ENCODE data around the gene TRIM29. TPM values are rescaled to one million over a fixed set of nuclear protein-coding genes. Genes with fewer than 3 reads are reported as not detected.

TRIM29 gene
- total RNA-seq, 1 donor from 2014 or later, result 729 TPM

DNA sequence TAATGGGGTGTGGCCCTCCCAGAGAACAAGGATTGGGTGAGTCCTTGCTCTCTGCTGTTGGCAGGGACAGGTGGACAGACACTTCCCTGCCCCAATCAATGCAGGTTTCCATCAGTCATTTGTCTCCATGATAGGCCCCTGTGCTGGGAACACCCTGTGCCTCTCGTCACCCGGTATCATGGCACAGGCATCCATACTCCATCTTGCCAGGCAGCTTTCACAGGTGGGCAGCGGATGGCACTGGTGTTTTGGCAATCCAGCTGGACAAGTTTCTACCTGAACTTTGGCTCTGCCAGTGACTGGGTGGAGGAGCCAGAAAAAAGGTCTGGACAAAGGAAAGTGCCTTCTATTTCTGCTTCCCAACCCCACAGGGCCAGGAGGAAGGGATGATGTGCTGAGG is 47.5 kb downstream of the TRIM29 start:
- no peaks in the 10 kb centered on the region for H3K9me3 ChIP-seq
- DNase-seq (ENCODE audit: extremely low spot score in 2 of 2), result no peak
- H3K4me3 ChIP-seq, result no peak overlapping the region
- H3K4me1 ChIP-seq, result peaks cover 21% of the 10 kb centered on the region
- no peak for TF ChIP-seq POLR2AphosphoS5 (IDR thresholded peaks at IDR 0.05; ENCODE audit: insufficient read depth in 1 of 2, low read depth in 1 of 2)
- TF ChIP-seq, protein P1, sequence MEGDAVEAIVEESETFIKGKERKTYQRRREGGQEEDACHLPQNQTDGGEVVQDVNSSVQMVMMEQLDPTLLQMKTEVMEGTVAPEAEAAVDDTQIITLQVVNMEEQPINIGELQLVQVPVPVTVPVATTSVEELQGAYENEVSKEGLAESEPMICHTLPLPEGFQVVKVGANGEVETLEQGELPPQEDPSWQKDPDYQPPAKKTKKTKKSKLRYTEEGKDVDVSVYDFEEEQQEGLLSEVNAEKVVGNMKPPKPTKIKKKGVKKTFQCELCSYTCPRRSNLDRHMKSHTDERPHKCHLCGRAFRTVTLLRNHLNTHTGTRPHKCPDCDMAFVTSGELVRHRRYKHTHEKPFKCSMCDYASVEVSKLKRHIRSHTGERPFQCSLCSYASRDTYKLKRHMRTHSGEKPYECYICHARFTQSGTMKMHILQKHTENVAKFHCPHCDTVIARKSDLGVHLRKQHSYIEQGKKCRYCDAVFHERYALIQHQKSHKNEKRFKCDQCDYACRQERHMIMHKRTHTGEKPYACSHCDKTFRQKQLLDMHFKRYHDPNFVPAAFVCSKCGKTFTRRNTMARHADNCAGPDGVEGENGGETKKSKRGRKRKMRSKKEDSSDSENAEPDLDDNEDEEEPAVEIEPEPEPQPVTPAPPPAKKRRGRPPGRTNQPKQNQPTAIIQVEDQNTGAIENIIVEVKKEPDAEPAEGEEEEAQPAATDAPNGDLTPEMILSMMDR (IDR thresholded peaks at IDR 0.05), result no peak
- TF ChIP-seq POLR2A (IDR thresholded peaks at IDR 0.05), result no peak
- intact Hi-C loops (cut with DNase I), result no loop called here
- no peaks in the 10 kb centered on the region for H3K36me3 ChIP-seq
- no peak overlapping the region for H3K27ac ChIP-seq
- no peaks in the 10 kb centered on the region for H3K27me3 ChIP-seq

DNA sequence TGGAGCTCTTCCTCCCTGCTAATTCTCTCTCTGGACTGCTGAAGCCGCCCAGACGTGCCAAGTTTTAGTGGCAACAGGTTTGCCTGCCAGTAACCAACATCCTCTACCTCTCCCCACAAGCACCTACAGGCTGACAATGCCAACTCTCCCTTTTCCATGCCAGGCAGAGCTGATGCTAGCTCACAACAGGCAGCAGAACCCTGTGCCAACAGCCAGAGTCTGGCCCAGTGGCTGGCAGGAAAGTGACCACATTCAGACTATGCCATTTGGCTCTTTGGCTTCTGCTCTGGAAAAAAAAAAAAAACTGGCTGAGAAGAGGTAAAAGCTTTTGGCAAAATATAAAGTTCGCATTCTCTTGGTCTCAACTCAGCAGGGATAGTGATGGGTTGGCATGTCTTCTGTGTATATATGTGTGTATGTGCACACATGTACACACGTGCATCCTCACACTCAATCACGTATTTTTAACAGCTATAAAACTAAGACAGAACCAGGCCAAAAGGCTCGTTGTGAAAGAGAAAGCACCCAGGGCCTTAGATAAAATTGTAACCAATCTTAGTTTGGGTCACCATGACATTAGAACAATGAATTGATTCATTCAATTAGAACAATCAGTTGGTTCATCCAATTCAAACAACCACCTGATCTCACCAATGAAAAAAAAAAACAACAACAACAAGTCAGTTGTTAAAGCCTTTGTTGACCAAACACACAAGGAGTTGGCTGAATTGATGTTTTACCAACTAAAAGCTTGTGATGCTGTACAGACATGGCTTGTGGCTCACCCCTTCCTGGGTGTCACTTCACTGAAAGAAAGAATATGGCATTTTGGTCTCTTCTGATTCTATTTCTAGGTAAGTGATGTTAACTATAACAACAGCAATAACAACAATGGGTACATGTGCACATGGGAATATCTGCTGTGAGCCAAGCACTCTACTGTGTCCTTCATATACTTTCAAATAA is 48.6 kb downstream of the TRIM29 start:
- Histone ChIP-seq H3K27me3 (no peaks in the 10 kb centered on the region), H3K4me3 (no peak overlapping the region), H3K9me3 (no peaks in the 10 kb centered on the region), H3K36me3 (no peaks in the 10 kb centered on the region), H3K27ac (no peak overlapping the region), H3K4me1 (peaks cover 21% of the 10 kb centered on the region)
- no peak for DNase-seq (ENCODE audit: extremely low spot score in 2 of 2)
- TF ChIP-seq, protein P1 (IDR thresholded peaks at IDR 0.05), result no peak
- TF ChIP-seq POLR2A (IDR thresholded peaks at IDR 0.05) (no peak), POLR2AphosphoS5 (IDR thresholded peaks at IDR 0.05; ENCODE audit: insufficient read depth in 1 of 2, low read depth in 1 of 2) (no peak)
- intact Hi-C loops (cut with DNase I), result no loop called here

DNA sequence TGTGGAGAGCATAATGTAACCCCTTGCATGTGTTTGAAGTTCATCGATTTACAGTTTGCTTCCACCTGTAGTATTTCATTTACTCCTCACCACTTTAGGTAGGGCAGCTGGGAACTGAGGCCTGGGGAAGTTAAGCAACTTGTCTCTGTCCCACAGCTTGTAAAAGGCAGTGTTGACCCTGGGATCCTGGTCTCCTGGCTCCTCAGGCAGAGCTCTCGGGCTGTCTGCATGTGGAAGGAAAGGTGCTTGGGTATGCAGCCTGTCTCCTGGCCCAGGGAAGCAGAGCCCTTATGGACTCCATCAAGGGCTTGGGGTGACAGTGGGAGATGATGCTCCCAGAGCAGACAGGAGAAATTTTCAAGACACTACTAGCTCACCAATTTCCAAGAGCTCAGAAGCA is 49.9 kb downstream of the TRIM29 start:
- H3K36me3 ChIP-seq, result no peaks in the 10 kb centered on the region
- no peak for DNase-seq (ENCODE audit: extremely low spot score in 2 of 2)
- no peaks in the 10 kb centered on the region for H3K9me3 ChIP-seq
- H3K27me3 ChIP-seq, result no peaks in the 10 kb centered on the region
- no peak overlapping the region for H3K27ac ChIP-seq
- peaks cover 21% of the 10 kb centered on the region for H3K4me1 ChIP-seq
- no peak overlapping the region for H3K4me3 ChIP-seq
- TF ChIP-seq, protein P1 (IDR thresholded peaks at IDR 0.05), result no peak
- TF ChIP-seq POLR2A (IDR thresholded peaks at IDR 0.05) (no peak), POLR2AphosphoS5 (IDR thresholded peaks at IDR 0.05; ENCODE audit: insufficient read depth in 1 of 2, low read depth in 1 of 2) (no peak)
- intact Hi-C loops (cut with DNase I), result no loop called here

DNA sequence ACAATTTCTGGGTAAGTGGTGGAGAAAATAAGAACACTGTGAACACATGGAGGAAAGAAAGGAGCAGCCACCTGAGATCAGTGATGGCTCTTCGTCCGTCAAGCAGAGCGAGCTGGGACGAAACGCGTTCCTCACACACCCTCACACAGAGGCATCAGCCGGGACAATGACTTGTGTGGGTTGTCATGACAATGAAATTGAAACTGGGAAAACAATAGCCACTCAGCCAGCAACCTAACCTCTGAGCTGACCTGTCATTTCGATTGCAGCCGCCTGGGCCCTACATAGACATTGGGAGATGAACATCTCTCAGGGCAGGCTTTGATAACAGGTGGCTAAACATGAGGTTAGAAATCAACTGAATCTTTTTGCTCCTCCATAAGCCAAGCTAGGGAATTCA is 51.3 kb downstream of the TRIM29 start:
- H3K9me3 ChIP-seq, result no peaks in the 10 kb centered on the region
- peaks cover 21% of the 10 kb centered on the region for H3K4me1 ChIP-seq
- intact Hi-C loops (cut with DNase I), result no loop called here
- no peaks in the 10 kb centered on the region for H3K36me3 ChIP-seq
- no peak for DNase-seq (ENCODE audit: extremely low spot score in 2 of 2)
- H3K4me3 ChIP-seq, result no peak overlapping the region
- H3K27ac ChIP-seq, result no peak overlapping the region
- TF ChIP-seq, protein P1 (IDR thresholded peaks at IDR 0.05), result no peak
- TF ChIP-seq POLR2A (IDR thresholded peaks at IDR 0.05) (no peak), POLR2AphosphoS5 (IDR thresholded peaks at IDR 0.05; ENCODE audit: insufficient read depth in 1 of 2, low read depth in 1 of 2) (no peak)
- H3K27me3 ChIP-seq, result no peaks in the 10 kb centered on the region
